Panc1 (cell line): ENCODE results near the gene B9D2.

Experiments used
- CTCF ChIP-seq: fragments of 450-650 bp; IDR thresholded peaks from 2 replicates; pipeline ENCODE4 v1.5.1; 2017; ENCODE audit warnings: mild to moderate bottlenecking
- POLR2AphosphoS5 ChIP-seq: IDR thresholded peaks from 2 replicates; pipeline ENCODE4 v1.6.1; 2012; ENCODE audit warnings: mild to moderate bottlenecking, low read depth, low read length, moderate library complexity
- REST ChIP-seq, 2 experiments: IDR thresholded peaks; 2 replicates each; pipeline ENCODE4 v1.6.1; 2011 to 2012; ENCODE audit warnings: low read depth in 2 of 2, control low read depth in 1 of 2, low read length in 1 of 2, mild to moderate bottlenecking in 1 of 2, moderate library complexity in 1 of 2; ENCODE audit not compliant: insufficient read depth in 1 of 2
- SIN3A ChIP-seq: IDR thresholded peaks from 2 replicates; pipeline ENCODE4 v1.6.1; 2012; ENCODE audit warnings: low read depth, mild to moderate bottlenecking, low read length, moderate library complexity, borderline replicate concordance; ENCODE audit not compliant: insufficient read depth
- TCF7L2 ChIP-seq: IDR thresholded peaks from 2 replicates; pipeline ENCODE4 v1.6.1; 2011; ENCODE audit warnings: mild to moderate bottlenecking, low read depth, low read length, inconsistent platforms

- TF ChIP-seq CTCF (no peak), POLR2AphosphoS5 (no peak), REST (IDR thresholded peaks at IDR 0.05; ENCODE audit: insufficient read depth in 1 of 2, low read depth in 2 of 2, low read length in 1 of 2) (no peak), TCF7L2 (no peak), SIN3A (no peak)
These were observed 13.1 kb downstream of the B9D2 start for GRCh38 chr19:41350735-41351338.
